ENCODE results near the gene BICD1.

The BICD1 gene

DNA sequence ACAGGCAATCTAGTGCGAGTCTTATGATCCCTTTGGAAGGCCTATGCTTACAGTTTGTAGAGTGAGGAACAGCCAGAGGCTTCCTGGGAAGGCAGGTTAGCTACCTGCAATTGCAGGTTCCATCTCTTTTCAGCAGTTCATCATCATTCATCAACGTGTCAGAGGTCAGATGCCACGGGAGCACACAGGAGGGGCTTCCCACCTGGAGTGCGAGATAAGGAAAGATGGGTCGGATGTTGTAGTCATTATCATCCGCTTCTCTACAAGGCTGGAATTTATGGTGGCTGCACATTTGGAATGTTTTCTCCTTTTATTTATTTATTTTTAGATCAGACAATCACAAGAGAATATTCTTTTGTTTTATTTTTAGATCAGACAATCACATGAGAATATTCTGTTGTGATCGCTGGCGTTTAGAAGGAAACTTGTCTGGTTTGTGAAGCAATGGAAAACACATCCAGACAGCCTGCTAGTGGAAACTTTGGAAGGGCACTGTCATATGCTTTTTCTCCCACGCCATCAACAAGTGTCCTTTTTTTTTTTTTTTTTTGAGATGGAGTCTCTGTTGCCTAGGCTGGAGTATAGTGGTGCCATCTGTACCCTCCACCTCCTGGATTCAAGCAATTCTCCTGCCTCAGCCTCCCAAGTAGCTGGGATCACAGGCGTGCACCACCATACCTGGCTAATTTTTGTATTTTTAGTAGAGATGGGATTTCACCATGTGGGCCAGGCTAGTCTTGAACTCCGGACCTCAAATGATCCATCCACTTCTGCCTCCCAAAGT is 1.9 kb upstream of the BICD1 start:
- DNase-seq (ENCODE audit: low read depth), result no peak

DNA sequence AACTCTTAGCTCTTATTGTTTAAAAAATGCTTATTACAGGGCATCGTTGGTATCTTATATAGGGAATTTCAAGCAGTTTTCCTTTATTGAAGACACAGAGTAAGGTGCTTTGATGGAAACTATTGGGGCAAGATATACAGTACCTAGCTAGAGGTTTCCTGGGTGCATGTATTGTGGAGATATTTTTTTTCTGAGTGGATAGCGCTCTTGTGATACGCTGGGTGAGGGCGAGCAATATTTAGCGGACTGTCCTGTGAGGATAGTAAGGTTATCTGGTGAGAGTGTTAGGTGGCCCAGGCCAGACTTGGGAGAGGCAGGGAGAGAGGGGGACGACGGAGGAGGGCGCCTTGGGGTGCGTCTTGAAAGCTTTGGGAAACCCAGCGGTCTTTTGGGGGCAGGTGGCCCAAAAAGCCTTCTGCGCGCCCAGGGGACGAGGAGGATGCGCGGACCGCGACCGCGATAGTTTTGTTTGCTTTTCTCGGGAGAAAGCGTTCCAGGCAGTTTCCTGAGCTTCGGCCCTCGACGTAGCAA is 596 bp upstream of the BICD1 start:
- DNase-seq (ENCODE audit: low read depth), result no peak

DNA sequence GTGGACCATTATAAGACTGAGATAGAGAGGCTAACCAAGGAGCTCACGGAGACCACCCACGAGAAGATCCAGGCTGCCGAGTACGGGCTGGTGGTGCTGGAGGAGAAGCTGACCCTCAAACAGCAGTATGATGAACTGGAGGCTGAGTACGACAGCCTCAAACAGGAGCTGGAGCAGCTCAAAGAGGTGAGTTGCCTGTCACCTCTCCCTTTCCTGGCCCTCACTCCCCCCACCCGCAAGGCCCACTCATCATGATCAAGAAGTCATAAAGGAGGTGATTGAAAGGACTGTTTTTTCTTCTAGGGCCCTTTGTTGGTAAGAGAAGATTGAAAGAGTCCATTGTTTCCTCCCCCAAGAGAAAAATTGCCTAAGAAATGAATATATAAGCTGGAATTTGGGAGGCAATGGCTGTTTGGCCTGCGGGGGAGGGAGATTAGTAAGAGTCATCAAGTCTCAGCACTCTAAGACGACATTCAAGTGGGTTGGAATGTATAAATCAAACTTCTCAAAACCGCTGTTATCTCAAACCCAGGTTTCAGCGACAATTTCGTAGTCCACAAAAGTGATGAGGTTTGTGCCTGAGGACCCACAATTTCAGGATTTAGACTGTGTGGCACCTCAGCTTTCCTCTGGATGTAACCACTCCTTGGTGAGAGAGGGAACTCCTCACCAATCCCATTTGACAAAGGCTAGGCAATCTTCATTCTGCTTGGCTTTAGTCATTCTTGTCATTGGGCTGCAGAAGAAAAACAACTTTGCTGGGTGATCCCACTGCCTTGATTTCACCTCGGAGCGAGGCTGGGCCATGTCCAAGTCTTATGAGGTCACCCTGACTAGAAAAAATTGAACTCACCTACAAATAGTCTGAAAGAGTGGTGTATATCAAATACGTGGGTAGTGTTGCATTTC is 966 bp downstream of the BICD1 start:
- DNase-seq (ENCODE audit: low read depth), result no peak

DNA sequence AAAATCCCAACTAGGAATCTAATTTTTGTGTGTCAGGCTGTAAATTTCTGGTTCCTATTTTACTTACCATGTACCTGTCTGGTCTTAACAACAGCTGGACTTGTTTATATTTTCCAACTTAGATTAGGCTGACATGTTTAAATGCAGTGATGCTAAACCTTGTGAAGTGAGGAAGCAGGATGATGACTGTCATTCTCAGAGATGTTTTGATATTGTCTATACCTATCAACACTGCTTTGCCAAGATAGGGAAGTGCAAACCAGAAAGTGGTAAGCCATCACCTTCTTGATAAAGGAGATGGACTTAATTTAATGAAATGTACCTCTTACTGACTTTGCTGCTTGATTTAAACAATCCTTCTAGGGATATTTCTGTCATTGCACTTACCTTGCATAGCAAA is 2.1 kb downstream of the BICD1 start:
- no peak for DNase-seq (ENCODE audit: low read depth)

DNA sequence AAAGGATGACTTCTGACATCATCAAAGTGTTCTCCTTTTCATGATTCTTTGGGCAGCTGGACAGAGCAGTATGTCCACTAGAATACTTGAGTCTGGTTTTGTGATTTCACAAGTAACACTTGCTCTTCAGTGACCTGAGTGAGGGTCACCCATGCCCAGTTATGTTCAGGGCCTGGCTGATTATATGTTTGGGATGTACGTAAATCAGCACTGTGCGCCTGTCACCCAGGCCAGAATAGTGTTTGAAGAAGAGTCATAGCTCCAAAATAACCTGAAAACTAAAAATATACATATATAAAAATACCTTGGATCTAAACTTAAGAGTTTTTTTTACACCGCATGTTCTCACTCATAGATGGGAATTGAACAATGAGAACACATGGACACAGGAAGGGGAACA is 3.8 kb downstream of the BICD1 start:
- no peak for DNase-seq (ENCODE audit: low read depth)

DNA sequence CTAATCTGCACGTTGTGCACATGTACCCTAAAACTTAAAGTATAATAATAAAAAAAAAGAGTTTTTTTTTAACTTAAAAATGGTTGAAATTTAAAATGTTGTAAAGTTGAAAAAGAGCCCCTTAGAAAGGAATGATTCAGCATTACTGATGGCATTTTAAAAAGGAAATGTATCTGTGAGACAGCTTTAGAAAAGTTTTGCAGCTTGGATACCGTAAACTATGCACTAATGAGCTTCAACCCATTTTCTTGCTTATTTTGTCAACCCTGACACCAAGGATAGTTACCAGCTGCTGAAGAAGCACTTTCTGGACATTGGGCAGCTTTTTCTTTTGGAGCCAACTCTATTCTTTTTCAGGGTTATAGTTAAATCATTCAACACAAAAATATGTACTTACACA is 4.3 kb downstream of the BICD1 start:
- DNase-seq (ENCODE audit: low read depth), result no peak

DNA sequence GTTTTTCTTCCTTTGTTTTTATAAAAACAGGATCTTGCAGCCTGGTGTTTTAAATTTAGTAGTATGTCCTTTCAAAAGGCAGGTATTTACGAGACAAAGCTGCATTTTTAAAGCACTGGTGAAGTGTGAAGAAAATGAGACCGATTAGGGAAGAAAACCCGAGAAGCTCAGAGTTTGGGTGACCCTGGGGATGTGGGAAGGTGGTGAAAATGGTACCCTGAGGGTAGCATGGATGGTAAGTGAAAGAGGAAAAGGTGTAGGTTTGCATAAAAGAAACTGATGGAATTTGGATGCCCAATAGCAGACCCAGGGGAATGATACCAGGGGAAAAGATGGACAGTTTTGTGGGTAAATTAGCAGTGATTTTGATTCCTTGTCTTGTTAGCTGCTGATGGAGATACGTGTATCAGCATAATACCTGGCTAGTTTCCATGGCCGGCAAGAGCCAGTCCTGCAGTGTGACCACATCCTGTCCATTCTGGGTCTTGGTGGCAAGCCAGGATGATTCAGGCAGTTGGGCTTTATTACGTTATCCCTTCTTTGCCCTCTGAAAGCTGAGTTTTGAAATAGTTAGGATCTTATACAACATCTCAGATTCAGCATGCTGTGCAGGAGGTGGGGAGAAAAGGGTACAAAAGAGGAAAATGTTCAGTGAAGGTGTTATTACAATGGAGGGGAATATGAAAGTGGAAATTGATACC is 8.9 kb downstream of the BICD1 start:
- no peak for DNase-seq (ENCODE audit: low read depth)

DNA sequence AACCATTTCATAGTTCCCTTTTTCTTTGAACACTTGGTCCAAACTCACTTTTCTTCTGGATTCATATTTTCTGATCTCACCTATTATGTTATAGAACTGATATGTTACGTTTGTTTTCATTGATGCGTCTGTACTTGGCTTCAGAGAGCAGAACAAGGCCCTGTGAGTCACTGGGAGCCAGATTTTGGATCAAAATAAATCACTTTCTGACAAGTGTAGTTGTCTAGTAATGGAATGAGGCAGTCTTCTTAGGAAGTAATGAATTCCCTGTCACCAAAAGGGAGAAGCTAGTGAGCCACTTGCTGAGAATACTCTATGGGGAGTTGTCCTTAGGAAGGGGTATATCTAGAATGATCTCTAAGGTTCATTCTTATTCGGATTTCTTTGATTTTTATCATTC is 10.2 kb downstream of the BICD1 start:
- no peak for DNase-seq (ENCODE audit: low read depth)

DNA sequence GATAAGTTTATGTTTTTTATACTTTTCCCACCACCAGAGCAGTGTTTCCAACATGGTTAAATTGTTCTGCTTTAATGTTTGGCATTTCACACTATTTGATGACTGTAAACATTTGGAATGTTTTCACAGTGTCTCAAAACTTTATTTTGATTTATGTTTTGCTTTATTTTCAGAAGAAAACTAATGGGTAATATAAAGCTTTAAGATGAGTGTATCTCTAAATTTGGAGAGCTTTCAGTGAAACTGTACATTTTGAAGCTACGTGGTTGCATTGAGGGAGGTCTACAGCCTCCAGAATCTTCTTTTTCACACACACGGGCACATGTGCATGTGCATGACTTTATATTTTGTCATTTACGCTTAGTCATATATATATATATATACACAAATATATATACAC is 10.7 kb downstream of the BICD1 start:
- DNase-seq (ENCODE audit: low read depth), result no peak

DNA sequence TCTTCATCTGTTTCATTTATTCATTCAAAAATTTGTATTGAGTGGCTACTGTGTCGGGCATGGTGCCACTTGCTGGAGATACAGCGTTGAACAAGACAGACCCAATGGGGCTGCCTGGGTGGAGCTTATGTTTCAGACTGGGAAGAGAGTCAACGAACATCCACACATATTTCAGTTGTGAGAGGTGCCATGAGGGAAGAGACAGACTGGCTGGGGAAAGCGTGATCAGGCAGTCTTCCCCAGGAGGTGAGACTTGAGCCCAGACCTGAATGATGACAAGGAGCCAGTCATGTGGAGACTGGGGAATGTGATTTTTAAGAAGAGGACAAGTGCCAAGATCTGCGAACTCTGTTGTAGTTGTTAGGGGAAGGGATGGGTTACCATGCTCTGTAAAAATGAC is 12.2 kb downstream of the BICD1 start:
- DNase-seq (ENCODE audit: low read depth), result no peak

DNA sequence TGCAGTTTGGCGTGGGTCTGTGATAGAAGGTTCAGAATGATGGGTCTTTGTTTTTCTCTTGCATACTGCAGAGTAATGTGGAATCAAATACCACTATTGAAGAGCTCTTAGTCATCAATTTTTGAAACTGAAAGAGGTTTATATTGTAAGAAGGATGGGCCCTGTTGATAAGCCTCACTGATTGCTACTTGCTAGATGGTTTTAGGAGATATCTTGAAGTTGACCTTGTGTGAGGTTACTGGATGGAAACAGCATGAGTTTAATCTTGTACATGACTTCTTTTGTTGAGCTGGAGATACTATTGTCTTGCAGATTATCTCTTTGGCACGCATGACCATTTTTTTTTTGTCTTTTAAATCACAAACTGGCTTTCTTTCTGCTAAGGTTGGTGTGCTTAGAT is 13.8 kb downstream of the BICD1 start:
- DNase-seq (ENCODE audit: low read depth), result no peak

DNA sequence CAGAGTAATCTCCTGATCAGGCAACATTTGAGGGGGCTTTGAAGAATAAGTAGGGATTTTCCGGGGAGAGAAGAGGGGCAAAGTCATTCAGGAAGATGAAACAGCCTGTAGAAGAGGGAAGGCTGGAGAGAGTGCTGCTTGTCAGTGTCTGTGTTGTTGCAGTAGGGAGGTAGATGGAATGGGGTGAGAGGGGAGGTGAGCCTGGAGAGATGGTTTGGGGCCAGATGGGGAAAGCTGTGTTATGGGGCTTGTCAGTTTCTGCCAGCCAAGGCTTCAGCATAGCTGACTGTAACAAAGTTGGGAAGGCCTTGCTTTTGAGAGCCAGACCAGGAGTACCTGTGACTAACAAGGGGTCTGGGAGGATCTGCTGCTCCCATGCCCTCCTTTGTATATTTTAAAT is 18.0 kb downstream of the BICD1 start:
- DNase-seq (ENCODE audit: low read depth), result no peak

DNA sequence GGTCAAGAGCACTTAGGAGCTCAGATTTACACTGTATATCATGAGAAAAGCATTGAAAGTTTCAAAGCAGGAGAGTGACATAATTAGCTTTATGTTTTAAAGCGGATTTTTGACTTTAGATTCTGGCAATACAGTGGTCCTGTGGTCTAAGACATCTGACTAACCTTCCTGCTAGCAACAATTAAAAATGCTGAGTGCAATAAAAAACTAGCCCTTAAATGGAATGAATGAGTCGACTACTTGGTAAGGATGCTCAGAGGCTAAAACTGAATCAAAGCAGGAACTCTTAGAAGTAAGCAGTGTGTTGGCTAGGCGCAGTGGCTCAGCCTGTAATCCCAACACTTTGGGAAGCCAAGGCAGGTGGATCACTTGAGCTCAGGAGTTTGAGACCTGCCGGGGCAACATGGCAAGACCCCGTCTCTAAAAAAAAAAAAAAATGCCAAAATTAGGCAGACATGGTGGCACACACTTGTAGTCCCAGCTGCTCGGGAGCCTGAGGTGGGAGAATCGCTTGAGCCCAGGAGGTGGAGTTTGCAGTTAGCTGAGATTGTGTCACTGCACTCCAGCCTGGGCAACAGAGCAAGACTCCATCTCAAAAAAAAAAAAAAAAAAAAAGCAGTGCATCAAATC is 18.9 kb downstream of the BICD1 start:
- no peak for DNase-seq (ENCODE audit: low read depth)

DNA sequence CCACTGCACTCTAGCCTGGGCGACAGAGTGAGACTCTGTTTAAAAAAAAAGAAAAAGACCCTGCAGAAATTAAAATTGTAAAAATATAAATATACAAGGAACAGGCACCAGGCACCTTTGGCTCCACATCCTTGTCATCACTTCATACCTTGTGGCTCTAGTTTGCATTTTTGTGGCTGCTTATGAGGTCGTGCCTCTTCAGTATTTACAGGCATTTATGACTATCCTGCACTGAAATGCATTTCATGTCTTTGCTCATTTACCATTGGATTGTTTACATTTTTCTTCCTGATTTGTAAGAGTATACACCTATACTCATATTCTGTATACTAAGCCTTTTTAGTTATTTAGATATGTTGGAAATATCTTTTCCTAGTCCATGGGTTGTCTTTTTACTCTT is 20.1 kb downstream of the BICD1 start:
- DNase-seq (ENCODE audit: low read depth), result no peak

DNA sequence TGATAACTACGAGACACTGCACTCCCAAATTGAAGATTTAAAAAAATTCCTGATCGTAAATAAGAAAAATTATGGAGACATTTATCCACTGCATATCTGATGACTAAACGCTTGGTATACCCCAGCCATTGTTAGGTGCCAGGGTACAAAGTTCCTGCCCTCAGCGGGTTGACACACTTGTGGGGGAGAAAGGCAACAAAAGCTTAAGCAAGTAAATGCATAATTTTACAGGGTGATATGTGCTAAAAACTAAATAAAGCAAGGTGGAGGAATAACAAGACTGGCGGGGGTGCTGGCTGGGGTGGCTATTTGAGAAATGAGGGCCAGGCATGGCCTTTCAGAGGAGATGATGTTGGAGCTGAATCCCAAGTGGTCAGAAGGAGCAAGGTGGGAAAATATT is 25.0 kb downstream of the BICD1 start:
- no peak for DNase-seq (ENCODE audit: low read depth)

DNA sequence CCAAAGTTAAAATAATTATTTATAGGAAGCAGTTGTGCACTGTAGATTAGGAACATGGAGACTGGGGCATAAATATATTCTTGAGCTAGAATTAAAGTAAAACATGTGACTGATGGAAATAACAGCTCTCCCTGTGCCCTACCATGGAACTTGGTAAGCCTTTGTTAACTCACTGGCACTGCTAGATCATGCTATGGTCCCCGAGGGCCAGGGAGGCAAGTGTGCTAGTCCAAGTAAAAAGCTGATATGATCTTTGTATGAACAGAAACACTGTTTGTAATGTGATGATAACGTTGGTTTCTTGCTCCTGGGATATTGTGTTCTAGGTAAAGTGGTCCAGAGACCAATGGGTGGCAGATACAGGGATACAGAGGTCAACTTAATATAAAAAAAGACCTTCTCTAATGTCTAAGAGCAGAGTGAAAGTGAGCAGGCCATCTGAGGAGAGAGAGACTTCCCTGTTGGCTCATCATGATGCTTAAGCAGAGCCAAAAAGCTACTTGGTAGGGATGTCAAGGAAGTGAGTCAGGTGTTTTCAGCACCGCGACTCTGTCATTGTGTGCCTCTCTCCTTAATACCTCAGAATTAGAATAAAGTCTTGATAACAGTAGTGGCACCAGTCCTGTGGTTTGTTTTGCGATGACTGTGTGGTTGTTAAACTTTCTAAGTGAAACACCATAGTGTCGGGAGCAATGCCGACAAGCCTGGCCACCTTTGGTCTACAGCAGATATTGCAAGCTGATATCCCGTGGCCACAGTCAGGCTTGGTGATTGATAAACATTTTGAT is 27.6 kb downstream of the BICD1 start:
- DNase-seq (ENCODE audit: low read depth), result peak; percentile 2

DNA sequence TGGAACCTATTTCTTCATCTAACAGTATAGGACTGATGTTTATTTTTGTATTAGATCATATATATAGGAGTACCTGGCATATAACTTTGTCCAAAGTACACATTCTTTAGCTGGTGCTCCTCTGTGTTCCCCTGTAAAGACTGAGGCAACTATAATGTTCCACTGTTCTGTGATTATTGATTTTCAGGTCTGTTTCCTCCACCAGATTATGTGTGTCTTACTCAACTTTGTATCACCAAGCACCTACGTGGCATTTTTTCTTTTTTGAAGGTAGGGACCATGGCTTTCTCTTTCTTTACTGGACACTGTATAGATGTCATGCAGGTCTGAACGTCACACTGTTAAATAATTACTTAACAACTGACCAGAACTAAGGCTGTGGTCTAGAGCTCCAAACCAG is 29.3 kb downstream of the BICD1 start:
- no peak for DNase-seq (ENCODE audit: low read depth)

DNA sequence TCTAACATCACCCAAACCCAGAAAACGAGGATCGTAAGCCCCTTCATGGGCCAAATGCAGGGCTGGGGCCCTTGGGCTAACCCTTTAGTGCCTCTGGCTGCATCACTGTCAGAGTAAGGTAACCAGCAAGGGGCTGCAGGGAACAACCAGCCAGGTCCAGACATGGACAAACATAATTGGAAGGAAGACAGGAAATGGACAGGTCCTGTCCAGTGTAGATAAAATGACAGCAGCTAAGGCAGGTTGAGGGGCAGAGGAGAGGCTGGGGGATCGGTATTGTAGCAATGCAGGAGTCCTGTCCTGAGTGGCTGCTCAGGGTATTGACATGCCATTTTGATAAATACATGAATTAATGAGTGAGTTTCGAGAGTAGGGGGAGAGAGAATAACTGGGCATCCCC is 29.8 kb downstream of the BICD1 start:
- DNase-seq (ENCODE audit: low read depth), result no peak

DNA sequence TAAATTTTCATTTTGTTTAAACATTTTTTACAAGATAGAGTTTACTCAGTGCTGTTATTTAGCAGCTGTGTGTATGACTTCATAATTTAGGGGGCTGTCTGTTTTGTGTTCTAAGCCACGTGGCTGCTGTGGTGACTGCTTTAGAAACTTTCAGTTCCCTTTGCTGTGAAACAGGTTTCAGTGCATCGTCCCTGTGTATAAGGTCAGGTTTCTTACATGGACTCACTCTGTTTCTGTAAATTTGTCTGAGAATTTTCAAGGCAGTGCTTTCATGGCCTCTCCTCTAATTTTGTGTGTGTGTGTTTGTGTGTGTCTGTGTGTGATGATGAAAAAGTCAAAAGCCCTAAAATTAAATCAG is 32.4 kb downstream of the BICD1 start:
- DNase-seq (ENCODE audit: low read depth), result no peak

DNA sequence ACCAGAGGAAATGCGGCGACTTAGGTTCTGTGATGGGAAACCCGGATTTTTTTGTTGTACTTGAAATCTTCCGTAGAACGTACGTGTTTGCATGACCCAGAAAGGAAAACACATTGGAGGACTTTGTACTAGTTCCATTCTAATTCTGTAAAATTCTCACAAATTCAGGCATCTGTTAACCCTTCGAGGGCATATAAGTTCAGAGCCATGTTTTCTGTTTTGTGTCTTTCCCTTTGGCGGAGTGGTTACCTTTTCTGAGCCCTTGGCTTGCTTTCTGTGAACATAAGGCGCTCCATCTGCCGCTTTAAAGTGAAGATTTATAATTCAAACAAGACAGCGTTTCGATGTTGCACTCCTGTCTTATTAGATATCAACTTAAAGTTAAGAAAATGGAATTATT is 34.2 kb downstream of the BICD1 start:
- no peak for DNase-seq (ENCODE audit: low read depth)

DNA sequence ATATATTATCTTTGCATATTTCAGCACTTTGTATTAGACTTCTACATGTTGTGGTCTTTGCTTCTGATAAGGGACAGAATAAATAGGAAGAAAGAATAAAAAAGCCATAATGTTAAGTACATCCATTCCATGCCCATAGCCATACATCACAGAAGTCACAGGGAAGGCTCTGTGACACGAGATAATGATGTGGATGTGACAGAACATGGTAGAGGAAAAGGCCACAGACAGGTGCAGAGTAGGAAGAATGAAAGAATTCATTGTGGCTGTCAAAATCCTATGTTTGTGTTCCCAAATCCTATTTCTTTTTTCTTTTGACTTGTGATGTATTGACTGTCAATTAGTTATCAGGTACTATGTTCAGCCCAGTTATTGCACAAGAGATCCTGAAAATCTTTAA is 38.4 kb downstream of the BICD1 start:
- DNase-seq (ENCODE audit: low read depth), result no peak
